T47D (cell line): ENCODE measurements around the gene NCAN.

Experiments
- DNase-seq, 2 experiments: peaks; one replicate each; pipeline versions ENCODE4 v3.0.0 to v3.0.0-alpha.2; 2011 to 2012; ENCODE audit warnings: low read depth in 1 of 2, low spot score in 1 of 2
- JUND ChIP-seq: IDR thresholded peaks from 2 replicates; pipeline ENCODE4 v1.6.1; 2012; ENCODE audit warnings: low read depth
- in situ Hi-C: cut with HindIII; loops from 2 replicates; pipeline ENCODE4 v1.10.0; 2016; ENCODE audit warnings: low sequenced_read_pairs, low pct_unique_long_range_greater_than_20kb

The NCAN gene

DNA sequence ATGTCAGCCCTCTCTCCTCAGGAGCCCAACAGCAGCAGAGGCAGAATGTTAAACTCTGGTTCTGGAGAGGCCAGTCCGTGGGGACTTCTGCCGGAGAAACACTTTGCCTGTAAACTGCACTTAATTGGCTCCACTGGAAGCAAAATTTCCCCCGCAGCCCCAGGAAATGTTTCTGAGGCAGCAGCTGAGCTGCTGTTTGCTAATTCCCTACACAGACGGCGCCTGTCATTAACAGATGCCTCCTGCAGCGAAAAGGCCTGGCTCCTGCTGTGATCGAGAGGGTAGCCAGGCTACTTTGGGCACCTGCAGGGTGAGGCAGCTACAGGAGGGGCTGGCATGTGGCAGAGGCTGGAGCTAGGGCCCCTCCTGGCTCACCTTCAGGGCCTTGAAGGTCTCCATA, 66.6 kb downstream of the NCAN start:
- no peak for DNase-seq
- in situ Hi-C loops = no loop called here

DNA sequence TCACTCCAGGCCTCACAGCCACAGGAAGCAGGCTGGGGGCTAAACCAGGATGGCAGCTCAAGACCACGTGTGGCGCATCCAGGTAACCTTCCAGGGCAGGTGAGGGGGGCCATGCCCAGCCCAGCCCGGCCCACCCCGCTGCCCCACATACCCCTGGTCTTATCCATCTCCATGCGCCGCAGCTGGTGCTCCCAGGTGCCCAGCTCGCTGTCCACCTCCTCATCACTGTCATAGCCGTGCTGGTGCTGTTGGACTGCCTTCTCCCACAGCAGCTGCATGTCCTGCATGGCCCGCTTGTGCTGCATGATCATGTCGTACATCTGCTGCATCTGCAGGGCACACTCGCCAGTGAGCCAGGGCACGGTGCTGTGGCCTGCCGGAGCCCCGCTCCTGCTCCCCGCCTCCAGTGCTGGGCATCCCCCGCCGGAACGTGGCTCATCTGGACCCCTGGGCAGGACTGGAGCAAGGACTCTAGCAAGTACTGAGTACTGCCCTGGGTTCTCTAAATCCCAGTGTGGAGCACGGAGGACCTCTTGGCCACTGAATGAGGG, 67.4 kb downstream of the NCAN start:
- in situ Hi-C loops = no loop called here
- TF ChIP-seq JUND = no peak
- DNase-seq = no peak

More for the DNA sequence above, 66.6 kb downstream of the NCAN start:
- TF ChIP-seq JUND = no peak

DNA sequence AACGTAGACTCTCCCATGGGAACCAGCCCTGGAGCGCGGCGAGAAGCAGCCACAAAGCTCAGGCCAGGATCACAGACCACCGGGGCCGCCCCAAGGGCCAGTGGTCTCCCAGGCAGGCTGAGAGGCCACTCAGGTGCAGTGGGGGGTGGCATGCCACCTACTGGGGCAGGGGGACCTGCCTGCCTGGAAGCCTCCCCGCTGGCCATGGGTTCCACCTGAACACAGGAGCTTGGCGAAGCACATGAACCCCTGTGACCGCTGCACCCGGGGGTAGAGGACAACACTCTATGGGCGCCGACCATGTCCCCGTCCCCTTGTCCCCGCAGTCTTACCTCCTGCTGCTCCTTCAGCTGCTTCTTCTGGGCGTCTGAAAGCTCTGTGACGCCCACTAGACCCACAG, 68.1 kb downstream of the NCAN start:
- DNase-seq = no peak
- in situ Hi-C loops = no loop called here
- no peak for TF ChIP-seq JUND

DNA sequence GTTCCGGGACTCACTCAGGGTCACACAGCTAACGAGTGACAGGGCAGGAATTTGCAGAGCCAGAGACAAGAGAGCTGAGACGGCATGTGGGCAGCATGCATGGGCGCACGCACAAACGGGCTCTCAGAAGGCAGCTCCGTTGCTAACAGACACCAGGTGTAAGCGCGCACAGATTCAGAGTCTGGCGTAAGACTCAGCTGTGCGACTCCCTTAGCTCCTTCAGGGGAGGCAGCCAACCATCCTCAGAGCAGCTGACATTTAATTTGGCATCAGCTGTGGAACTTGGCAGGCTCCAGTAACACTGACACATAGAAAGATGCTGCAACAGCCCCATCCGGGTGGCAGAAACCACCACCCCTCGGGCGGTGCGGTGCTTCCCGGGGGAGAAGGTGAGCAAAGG, 68.8 kb downstream of the NCAN start:
- no peak for DNase-seq
- in situ Hi-C loops = no loop called here
- TF ChIP-seq JUND = no peak

DNA sequence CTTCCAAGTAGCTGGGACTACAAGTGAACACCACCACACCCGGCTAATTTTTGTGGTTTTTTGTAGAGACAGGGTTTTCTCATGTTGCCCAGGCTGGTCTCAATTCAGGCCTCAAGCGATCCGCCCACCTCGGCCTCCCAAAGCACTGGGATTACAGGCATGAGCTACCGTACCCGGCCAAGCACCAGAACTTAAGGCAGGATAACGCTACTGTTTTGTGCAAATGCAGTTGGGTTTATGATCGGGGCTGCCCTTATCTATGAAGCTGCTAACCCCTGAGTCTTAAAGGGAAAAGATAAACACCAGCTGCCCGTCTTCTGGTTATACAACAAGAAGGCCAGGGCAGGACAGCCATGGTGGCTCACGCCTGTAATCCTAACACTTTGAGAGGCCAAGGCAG, 73.9 kb downstream of the NCAN start:
- in situ Hi-C loops = no loop called here
- no peak for DNase-seq
- TF ChIP-seq JUND = no peak

DNA sequence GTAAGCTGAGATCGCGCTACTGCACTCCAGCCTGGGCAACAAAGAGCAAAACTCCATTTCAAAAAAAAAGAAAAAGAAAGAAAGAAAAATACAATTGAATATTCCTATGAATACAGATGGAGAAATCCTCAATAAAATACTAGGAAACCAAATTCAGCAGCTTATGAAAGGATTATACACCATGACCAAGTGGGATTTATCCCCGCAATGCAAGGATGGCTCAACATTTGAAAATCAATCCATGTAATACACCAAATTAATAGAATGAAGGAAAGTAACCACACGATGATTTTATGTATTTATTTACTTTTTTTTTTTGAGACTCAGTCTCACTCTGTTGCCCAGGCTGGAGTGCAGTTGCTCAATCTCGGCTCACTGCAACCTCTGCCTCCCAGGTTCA, 80.8 kb downstream of the NCAN start:
- in situ Hi-C loops = no loop called here
- no peak for DNase-seq
- no peak for TF ChIP-seq JUND

GRCh38 chr19:19294914-19295313, 83.2 kb downstream of the NCAN start:
- no peak for TF ChIP-seq JUND
- DNase-seq = no peak
- in situ Hi-C loops = no loop called here

DNA sequence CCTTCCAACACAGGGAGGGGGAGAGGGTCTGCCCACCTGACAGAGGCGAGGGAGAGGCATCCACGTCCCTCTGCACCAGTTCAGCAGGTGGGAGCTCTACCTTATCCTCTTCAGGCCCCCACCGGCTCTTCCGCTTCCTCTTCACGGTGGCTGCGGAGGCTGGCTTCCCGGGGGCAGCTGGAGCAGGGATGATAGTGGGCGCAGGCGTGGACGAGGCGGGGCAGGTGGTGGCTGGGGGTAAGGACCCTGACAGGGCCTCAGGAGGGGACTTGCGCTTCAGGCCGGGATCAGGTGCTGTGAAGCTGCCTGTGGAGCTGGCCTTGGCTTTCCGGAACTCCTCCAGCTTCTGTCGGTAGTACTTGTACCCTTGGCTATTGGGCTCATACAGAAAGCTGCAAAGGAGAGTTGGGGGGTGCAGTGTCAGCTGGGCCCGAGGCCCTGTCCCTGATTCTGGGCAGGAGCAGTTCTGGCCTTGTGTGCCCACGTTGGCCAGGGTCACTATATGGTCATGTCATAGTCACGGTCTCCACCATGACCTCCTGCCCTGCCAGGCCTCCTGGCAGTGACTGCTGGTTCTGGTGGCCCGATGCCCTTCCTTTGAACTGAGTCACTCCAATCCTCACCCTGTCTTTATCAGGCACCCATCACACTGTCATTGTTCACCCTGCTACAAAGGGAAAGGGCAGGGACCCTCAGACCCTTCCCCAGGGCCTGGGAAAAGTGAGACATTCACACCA, 85.4 kb downstream of the NCAN start:
- in situ Hi-C loops = no loop called here
- no peak for TF ChIP-seq JUND
- DNase-seq = no peak

- TF ChIP-seq JUND = no peak
- no peak for DNase-seq
- in situ Hi-C loops = no loop called here
Observed at GRCh38 chr19:19297759-19298158, 86.0 kb downstream of the NCAN start.

DNA sequence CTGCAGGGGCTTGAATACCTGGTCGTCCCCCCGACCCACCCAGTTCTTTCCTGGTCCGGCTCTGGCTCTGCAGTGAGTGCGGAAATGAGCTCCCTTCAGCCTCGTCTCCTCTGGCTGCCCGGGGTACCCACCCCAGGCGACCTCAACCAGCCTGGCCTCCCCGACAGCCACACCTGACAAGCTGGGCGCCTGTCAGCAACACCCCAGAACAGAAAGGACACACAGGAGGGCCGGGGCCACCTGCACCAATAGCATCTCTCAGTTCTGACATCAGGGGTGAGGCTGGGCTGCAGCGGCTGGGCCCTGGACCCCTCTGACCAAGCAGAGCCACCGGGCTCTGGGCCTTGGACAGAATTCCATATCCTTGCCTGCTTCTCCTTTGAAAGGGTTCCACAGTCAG, 88.9 kb downstream of the NCAN start:
- no peak for DNase-seq
- TF ChIP-seq JUND = no peak

More for the DNA sequence above, 88.9 kb downstream of the NCAN start:
- in situ Hi-C loops = no loop called here
